ENCODE measurements around the gene RPS2.
A peak's percentile ranks its signal among the peaks of the same experiment; 100 is the strongest.
"Not testable (repeated sequence)": the region's sequence is repeated elsewhere in the genome, so short reads cannot be mapped to it uniquely, and the experiment has no call there.

Gene RPS2

DNA sequence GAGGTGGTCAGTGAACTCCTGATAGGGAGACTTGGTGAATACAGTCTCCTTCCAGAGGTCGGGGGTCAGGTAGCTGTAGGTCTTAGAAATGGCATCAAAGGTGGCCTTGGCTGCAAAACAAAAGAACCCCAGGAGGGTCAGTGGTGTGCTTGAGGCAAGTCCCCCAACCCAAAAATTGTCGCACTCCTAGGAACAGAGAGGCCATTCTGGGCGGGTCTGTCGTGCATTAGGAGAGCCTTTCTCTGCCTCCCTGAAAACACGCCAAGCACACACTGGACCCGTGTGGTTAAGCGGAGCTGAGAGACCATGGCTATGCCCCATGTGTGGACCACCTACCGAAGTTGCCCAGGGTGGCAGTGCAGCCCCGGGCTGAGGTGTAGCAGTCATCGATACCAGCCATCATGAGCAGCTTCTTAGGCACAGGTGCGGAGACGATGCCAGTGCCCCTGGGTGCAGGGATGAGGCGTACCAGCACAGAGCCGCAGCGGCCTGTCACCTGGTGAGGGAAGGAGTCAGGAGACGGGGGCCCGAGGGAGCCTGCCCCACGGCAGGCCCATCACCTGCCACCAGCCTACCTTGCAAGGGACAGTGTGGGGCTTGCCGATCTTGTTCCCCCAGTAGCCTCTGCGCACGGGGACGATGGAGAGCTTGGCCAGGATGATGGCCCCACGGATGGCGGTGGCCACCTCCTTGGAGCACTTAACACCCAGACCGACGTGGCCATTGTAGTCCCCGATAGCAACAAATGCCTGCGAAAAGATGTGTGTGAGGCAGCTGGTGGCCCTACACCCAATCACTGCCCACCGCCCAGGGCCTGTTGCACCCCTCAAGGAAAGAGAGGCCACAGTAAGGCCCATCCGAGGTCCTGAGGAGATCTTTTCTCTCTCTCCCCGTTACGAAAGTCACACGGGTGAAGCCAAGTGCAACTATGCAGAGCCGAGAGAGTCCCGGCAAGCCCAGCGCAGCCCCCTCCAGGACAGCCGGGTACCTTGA, 2.2 kb downstream of the RPS2 start:
- DNase-seq, result not testable (repeated sequence)

- no peak for DNase-seq
Measured at GRCh38 chr16:1961651-1962067, 3.0 kb downstream of the RPS2 start.

- DNase-seq, result peak; percentile 69
Measured at GRCh38 chr16:1960665-1961630, 3.7 kb downstream of the RPS2 start.

DNA sequence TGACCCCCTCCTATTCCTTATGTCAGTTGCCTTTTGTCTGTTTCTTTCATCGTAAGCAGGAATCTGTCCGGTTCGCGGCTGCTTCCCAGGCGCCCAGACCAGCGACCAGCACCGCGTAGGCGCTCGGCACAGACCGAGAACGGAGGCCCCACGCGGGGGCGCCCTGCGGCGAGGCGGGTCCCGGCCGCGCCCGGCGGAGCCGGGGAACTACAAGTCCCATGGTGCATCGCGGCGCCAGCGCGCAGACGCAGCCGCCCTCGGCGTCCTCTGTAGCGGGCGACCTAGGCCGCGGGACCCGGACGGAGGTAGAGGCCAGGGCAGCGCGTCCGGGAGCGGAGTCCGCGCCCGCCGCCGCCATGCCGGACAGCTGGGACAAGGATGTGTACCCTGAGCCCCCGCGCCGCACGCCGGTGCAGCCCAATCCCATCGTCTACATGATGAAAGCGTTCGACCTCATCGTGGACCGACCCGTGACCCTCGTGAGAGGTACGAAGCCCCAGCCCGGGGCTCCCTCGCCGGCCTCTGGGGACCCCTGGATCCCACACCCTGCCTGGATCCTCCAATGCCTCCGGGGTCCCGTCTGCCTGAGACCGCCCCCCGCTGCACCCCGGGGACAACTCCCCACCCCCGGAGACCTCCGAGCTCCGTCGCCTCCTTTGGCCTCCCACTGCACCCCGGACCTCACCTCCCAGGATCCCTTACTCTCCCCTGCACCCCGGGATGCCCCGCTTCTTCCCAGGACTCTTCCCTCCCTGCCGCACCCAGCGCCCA, 5.2 kb downstream of the RPS2 start, which contains the start of gene NDUFB10:
TSS of gene NDUFB10 (plus strand) at position 270 of the 771 bp plus-strand sequence. CDS start at position 357, 87 bp downstream.
- DNase-seq, result peak; percentile 94

DNA sequence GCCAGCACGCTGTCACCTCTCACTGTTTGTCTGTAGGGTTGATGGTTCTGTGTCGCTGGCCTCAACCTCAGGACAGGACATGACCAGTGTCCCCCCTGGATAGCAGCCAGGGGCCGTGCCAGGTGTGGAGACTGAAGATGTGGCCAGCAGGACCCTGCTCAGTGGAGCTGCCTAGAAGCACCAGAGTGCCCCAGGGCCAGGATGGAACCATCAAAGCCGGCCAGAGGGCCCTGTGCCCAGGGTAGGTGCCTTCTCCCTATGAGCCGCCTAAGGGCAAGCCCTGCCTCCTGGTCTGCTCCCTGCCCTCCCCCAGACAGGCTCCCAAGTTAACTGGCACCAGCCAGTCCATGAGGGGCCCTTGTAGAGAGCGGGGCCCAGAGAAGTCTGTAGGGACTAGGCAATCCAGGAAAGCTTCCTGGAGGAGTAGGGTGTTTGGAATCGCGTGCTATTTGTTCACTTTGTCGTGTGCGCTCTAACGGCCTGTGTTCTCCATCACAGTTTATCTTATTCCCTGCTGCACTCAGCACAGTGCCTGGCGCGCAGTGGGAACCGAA, 5.8 kb downstream of the RPS2 start:
- no peak for DNase-seq

DNA sequence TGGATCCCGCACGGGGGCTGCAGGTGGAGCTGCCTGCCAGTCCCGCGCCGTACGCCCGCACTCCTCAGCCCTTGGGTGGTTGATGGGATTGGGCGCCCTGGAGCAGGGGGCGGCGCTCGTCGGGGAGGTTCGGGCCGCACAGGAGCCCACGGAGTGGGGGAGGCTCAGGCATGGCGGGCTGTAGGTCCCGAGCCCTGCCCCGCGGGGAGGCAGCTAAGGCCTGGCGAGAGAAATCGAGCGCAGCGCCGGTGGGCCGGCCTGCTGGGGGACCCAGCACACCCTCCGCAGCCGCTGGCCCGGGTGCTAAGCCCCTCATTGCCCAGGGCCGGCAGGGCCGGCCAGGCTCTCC, 6.5 kb downstream of the RPS2 start:
- not testable (repeated sequence) for DNase-seq

GRCh38 chr16:1957434-1958142, 7.0 kb downstream of the RPS2 start:
- DNase-seq, result not testable (repeated sequence)

DNA sequence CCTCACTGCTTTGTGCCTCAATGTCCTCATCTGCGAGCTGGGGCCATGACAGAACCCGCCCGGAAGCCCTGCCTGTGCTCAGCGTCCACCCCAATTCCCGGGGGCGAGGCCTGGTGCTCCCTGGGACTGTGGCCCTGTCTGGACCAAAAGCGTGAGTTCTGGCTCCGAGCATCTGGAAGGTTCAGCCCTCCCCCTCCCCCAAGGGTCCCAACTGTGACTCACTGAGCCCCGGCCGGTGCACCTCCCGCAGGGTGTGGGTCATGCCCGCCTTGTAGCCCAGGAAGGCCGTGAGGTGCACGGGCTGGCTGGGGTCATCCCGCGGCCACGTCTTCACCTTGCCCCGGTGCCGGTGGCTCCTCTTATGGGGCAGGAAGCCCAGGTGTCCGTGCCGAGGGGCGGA, 10.9 kb downstream of the RPS2 start:
- DNase-seq, result no peak

- DNase-seq, result no peak
Measured at GRCh38 chr16:1950559-1950958, 14.1 kb downstream of the RPS2 start.

GRCh38 chr16:1950047-1950446, 14.6 kb downstream of the RPS2 start:
- DNase-seq, result no peak

- DNase-seq, result no peak
Measured at GRCh38 chr16:1949507-1949906, 15.1 kb downstream of the RPS2 start.

DNA sequence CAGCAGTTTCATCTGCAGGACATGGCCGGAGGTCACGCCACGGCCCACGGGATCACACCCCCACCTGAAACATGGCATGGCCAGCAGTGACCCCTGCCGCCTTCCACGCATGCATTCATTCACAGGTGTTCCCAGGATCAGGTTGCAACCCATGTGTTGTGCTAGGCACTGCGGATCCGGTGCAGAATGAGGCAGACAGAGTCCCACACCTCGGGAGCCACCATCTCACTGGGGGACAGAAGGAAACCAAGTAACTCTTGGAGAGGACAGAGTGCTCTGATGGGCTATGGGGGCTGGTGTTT, 17.3 kb downstream of the RPS2 start:
- DNase-seq, result no peak

GRCh38 chr16:1946495-1947368, 17.9 kb downstream of the RPS2 start:
- no peak for DNase-seq

DNA sequence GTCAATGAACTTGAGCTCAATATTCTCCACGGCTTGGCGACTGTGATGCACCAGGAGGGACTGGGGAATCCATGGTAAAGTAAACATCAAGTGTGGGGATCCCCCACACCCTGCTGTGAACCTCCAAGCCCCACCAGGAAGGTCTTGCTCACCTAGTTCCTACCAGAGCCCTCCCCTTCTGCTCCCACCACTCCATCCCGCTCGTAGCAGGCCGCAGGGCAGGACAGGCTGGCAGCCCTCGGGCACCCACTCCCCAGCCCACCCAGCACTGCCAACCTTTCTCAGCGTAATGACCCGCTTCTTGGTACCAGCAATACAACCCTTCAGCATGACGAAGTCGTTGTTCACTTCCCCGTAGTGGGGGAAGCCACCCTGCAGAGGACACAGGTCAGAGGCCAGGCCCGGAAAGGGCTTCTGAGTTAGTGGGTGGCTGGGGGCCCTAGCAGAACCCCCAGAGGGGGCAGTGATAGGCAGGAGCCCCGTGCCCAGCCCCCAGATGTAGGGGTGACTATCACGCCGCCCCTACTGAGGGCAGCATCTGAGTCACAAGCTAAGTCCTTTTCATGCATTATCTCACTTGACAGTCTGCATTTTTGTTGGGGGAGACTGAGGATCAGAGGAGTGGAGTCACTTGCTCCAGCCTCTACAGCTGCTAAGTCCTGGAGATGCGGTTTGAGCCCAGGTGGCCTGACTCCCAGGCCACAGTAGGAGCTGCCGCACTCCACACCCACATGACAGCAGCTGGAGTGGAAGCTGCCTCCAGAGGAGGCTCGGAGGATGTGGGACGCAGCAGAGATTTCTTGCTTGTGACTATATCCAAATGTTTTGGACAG, 18.9 kb downstream of the RPS2 start:
- no peak for DNase-seq

DNA sequence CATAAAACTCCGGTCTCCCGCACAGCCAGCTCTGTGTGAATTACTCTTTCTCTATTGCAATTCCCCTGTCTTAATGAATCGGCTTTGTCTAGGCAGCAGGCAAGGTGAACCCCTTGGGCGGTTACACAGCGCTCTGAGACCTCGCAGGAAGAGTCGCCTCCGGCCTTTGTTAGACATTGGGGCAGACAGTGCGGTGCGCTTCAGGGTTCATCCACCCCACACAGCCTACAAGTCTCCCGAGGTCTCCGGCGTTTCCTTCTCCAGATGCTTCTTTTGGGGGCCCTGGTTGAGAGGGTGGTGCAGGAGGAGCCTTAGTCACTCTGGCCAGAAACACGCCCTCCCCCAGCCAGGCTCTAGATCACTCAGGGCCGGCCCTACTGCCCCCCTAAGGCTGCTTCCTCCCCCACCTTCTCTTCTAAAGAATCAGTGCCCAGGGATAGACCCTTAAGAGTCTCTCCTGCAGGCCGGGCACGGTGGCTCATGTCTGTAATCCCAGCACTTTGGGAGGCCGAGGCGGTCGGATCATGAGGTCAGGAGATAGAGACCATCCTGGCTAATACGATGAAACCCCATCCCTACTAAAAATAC, 19.9 kb downstream of the RPS2 start:
- DNase-seq, result no peak

- DNase-seq, result peak; percentile 99
Measured at GRCh38 chr16:1942810-1943726, 21.6 kb downstream of the RPS2 start, which contains the start of gene MSRB1. MSRB1 (minus strand) TSS chr16:1943199; CDS start chr16:1943156, 43 bp downstream.

- peak; percentile 71 for DNase-seq
Measured at GRCh38 chr16:1942047-1942809, 22.4 kb downstream of the RPS2 start.
